IPS DF 4.7 (cell line): ENCODE data around the gene CSTA.
"Not testable (repeated sequence)": the region's sequence is repeated elsewhere in the genome, so short reads cannot be mapped to it uniquely, and the experiment has no call there.

Experiments
- DNase-seq: peaks from one replicate; pipeline ENCODE4 v3.0.0-alpha.2; 2013; ENCODE audit warnings: low spot score; ENCODE audit errors: extremely low read depth

CSTA gene

DNA sequence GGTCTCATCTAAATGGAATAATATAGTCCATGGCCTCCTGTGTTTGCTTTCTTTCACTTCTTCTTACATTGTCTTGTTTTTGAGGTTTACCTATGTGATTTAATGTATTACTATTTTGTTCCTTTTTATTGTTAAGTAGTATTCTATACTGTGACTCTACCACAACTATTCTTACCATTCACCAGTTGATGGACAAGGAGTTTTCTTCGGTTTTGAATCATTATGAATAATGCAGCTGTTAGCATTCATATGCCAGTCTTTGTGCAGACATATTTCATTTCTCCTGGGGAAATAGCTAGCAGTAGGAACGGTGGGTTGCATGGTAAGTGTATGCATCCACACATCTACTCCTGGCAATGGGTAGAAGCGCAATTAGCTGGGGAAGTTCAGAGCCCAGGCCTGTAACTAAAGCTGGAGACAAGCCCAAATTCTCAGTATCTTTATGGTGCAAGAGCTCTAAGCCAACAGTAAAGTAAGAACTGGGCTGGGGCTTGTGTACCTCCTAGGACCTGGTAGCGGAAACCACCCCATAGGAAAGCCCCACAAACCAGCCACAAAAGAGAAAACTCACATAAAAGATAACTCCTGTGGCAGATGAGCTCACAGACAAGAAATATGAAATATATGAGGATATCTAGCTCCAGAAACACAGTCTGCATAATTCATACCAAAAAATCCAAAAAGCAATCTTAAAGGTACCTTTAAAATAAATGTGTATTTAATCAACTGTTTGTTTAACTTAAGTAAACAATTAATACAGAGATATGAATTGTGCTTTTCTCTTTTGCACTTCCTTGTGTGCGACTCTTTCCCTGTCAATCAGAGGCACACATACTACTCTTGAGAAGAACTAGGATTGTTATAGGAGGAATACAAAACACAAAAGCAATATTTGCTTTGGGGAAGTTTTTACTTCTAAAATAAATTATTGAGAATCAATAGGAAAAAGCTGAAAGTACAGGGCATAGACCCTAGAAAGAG is 2.7 kb upstream of the CSTA start:
- no peak for DNase-seq

DNA sequence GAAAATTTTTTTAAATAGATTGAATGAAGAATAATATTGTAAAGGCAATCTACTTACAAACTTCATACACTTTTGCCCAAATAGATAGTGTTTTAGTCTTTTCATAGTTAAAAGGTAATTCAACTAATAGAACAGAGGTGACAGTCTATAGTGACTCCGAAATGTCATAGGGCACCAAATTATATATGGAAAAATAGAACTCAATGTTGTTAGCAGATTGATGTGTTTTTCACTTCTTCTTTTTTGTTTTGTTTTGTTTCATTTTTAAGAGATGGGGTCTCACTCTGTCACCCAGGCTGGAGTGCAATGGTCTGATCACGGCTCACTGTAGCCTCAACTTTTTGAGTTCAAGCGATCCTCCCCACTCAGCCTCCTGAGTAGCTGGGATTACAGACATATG is 721 bp downstream of the CSTA start:
- no peak for DNase-seq

DNA sequence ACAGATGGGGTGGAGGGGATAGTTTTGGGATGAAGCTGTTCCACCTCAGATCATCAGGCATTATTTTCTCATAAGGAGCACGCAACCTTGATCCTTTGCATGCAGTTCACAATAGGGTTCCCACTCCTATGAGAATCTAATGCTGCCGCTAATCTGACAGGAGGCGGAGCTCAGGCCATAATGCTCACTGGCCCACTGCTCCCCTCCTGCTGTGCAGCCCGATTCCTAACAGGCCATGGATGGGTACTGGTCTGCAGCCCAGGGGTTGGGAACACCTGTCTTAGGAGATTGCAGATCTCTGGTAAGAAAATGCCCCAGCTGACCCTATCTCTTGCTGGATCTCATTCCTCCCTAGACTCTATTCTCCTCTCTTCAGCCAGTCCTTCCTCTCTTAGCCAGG is 6.8 kb downstream of the CSTA start:
- no peak for DNase-seq

DNA sequence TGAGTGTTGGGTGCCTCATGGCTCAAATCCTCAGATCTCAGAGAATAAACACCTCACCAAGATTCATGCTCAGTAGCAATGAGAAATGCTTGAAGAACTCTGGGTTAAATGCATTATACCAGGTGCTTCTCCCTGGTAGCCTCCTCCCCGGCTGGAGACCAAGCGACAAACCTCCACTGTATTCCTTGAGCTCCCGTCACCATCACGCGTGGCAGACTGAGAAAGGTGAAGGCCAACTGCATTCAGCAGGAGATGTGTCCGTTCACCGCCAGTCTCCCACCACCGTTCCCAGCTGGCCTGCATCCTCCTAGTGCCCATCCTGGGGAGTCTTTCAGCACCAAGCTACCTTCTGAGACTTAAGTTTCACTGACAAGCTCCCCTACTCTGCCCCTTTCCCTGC is 7.5 kb downstream of the CSTA start:
- DNase-seq: no peak

DNA sequence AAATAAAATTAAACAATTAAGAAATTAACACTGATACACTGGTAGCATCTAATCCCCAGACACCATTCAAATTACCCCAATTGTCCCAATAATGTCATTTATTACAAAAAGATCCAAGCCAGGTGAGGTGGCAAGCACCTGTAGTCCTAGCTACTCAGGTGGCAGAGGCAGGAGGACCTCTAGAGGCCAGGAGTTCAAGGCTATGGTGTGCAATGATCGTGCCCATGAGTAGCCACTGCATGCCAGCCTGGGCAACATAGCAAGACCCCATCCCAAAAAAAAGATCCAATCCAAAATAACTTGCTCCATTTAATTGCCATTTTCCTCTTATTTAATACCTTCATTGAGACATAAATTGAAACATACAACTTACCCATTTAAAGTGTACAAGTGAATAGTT is 17.8 kb downstream of the CSTA start:
- DNase-seq: no peak

DNA sequence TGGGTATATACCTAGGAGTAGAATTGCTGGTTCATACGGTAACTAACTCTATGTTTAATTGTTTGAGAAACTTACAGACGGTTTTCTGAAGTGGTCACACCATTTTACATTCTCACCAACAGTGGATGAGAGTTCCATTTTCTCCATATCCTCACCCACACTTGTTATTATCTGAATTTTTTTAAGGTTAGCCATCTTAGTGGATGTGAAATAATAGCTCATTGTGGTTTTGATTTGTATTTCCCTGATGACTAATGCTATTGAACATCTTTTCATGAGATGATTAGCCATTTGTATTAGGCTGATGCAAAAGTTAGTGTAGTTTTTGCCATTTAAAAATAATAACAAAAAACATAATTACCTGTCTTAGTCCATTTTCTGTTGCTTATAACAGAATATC is 18.6 kb downstream of the CSTA start:
- no peak for DNase-seq

DNA sequence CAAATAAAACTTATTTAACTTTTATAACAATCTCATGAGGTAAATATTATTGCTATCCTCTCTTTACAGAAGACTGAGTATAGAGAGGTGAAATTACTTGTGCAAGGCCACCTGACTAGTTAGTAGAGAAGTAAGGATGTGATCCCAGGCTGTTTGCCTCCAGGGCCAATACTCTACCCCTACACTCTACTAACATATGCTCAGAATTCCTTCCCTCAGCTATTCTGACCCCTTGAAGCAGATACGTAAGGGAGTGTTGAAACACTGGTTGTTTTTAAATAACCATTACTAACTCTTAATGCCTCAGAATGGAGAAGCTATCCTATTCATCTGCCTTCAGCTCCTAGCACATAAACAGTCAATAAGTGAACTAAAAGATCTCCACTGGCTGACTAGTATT is 24.1 kb downstream of the CSTA start:
- no peak for DNase-seq

DNA sequence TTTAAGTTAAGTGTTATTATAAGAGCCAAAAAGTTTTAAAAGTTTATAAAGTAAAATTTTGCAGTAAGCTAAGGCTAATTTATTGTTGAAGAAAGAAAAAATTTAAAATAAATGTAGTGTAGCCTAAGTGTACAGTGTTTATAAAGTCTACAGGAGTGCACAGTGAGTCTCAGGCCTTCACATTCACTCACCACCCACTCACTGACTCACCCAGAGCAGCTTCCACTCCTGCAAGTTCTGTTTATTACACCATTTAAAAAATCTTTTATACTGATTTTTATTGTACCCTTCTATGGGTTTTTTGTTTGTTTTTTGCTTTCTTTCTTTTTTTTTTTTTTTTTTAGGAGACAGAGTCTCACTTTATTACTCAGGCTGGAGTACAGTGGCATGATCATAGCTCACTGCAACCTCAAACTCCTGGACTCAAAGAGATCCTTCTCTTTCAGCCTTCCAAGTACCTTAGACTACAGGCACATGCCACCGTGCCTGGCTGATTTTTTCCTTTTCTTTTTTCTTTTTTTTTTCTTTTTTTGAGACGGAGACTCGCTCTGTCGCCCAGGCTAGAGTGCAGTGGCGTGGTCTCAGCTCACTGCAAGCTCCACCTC is 25.9 kb downstream of the CSTA start:
- no peak for DNase-seq

DNA sequence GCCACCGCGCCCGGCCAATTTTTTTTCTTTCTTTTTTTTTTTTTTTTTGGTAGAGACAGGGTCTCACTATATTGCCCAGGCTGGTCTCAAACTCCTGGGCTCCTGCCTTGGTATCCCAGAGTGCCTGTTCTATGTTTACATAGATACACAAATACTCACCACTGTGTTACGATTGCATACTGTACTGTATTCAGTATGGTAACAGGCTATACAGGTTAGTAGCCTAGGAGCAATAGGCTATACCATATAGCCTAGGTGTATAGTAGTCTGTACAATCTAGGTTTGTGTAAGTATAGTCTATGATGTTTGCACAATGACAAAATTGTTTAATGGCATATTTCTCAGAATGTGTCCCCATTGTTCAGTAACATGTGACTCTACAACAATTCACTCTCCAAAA is 26.6 kb downstream of the CSTA start:
- DNase-seq: no peak

DNA sequence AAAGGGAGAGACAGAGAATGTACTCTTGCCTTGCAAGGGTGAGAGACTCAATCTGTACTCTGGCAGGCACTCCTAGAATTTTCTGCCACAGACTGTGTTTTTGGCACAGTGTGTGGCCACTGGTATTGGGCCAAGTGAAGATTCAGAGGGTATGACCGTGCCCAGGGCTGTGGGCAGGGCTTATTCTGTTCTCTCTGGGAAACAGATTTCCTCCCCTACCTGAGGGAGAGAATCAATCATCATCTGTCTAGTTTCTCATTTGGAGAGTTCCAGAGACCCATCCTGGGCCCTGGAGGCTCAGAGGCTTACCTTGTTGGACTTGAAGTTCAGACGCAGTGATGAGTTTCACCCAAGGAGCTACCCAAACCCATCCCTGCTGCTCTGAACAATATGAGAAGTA is 28.2 kb downstream of the CSTA start:
- DNase-seq: no peak

DNA sequence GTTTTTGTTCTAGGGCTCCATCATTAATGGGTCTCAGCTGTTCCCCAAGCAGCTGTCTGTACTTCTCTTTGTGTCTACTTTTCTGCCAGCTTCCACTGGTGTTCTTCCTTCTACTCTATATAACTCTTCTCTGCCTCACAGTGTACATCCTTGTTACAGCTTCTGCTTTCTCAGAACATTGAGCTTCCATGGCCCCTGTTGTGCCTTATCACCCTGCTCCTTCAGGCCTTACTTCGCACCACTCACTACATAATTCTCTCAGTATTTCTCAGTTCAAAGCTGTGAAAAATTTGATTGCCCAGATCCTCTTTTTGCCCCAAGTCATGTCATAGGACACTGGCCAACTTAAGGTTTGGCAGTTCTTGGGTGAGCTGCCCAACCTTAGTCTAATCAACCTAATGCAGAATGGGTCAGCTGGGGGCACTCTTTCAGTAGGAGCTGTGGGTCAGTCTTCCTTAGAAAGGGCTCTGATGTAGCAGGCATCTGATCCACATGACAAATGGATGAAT is 28.9 kb downstream of the CSTA start:
- no peak for DNase-seq

DNA sequence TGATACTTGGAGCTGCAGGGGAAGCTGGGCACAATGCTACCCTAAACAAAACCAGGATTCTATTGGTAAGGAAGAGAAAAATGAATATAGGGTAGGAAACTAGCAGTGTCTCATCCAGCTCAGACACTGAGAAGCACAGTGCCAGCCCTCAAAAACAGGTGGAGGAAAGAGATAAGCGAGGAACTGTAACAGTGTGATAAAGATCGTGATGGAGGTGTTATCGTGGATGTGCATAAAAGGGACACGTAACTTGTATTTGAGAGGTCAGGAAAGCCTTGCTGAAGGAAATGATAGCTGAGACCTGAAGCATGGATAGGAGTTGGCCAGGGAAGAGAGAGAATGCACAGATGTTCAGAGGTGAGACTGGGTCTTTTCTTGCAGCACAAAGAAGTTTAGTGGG is 30.6 kb downstream of the CSTA start:
- DNase-seq: no peak

DNA sequence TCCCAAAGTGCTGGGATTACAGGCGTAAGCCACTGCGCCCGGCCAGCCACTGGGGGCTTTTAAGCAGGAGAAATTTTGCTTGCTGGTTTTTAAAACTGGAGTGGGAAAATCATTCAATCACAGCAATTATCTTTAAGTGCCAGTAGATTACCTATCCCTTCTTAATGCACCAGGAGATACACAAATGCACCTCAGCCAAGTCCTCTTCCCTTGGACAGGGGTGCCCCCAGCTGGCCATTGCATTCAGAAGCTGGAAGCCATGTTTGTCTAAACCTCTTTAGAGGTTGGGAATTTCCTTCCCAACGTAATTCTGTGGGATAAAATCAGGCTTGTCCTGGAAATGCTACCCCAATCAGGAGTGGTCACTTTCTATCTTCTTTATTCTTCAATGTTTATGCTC is 31.4 kb downstream of the CSTA start:
- peak; percentile 3 for DNase-seq

DNA sequence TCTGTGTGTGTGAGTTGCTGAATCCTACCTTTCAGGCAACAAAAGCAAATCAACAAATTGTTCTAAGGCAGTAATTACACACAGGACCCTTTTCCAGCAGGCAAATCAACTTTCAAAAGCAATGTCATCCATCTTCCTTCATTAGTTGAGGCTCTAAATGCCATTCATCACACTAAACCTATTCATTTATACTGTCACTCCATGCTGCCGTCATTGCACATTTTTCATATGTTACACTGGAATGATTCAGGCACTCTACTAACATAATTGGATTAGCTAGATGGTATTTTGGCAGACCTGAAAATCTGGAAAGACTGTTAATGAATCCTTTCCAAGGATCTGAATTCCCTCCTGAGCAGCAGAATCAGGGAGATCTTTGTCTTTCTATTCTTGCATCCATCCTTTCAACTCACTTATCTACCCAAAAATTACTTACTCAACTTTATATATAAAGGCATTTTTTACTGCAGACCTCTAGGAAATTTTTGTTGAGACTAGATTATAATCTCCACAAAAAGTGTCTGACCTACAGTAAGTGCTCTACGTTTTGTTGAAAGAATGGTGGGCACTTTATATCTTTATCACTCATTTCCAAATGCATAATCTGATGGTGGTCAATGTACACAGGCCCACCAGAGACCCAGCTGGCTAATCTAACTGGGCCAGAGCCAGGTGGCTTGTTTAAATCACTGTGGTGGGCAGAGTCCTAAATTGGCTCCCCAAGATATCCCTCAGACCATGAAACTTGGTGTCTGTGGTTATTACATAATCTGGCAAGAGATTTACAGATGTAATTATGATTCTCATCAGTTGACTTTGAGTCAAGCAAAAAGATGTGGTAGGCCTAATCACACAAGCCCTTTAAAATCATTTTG is 33.0 kb downstream of the CSTA start:
- no peak for DNase-seq

DNA sequence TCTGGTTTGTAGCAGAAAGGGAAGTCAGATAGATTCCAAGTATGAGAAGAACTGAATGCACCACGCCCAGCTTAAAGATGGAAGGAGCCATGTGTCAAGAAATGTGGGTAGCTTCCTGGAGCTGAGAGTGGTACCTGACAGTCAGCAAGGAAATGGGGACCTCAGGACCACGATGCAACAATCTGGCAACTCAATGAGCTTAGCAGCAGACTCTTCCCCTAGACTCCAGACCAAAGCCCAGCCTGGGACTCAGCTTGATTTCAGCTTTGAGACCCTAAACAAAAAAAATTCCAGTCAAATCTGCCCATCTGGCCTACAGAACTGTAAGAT is 33.6 kb downstream of the CSTA start:
- DNase-seq: no peak

DNA sequence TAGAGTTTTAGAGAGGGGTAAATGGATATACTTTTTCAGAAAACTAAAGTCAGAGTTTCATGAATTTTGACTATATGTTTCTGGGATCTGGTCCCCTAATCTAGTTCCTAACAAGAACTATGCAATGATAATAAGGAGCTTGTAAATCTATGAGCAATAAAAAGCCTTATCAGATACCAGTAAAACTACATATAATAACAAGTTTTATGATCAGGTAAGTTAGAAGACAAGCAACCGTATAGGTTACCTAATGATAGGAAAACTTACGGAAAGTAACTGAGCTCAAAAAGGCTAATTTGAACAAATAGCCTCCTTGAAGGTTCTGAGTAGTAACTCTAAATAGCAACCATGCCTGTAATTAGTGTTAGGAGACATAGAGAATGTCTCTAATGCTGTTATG is 37.0 kb downstream of the CSTA start:
- no peak for DNase-seq

DNA sequence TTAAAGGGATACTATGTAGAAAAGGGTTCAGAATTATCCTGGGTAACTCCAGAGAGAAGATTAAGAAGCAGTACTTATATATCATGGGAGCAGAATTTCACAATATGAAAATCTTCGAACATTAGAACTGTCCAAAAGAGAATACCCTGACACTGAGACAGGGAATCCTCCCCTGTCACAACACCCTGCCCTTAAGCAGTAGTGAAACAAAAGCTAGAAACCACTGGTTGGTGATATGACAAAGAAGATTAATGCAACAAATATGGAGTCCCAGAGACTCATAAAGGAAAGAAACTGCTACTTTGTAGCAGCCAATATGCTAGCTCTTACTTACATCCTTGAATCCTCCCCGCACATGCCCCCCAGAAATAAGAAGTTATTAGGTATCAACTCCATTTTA is 39.4 kb downstream of the CSTA start:
- no peak for DNase-seq

DNA sequence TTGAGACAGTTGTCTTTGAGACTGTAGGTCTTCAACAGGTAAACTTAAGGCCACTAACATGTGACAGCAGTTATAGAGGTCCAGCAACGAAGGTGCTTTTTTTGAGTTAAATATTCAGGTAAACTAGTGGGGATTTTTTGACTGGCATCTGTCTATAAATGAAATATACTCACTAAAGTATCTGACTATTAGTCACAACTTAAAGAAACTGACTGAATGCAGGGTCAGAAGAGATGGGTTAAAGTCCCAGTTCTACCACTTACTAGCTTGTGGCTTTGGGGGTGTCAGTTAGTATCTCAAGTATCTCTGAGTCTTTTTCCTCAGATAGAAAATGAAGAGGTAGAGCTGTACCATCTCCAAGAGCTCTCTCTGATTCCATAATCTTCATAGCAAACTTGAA is 40.0 kb downstream of the CSTA start:
- no peak for DNase-seq

DNA sequence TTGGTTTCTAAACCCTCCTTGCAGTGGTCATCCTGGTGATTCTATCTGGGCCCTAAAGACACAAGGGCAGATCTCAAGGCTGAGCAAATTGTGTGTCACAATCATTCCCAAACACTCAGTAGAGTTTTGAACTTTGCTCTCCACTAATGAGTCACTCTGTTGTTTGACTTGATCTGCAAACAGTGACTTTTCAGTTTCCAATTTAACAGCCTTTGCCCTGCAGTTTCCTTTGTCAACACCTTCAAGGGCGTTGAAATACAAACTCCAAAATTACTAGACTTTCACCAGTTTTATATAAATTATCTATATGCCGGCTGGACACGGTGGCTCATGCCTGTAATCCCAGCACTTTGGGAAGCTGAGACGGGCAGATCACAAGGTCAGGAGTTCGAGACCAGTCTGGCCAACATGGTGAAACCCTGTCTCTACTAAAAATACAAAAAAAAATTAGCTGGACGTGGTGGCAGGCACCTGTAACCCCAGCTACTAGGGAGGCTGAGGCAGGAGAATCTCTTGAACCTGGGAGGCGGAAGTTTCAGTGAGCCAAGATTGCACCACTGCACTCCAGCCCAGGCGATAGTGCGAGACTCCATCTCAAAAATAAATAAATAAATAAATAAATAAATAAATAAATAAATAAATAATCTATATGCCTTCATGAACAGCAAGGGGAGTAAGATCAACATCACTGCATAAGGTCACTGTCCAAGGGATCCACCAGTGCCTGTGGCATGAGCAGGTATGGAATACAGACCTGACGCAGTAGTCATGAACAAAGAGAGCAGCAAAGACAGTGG is 40.7 kb downstream of the CSTA start:
- not testable (repeated sequence) for DNase-seq

DNA sequence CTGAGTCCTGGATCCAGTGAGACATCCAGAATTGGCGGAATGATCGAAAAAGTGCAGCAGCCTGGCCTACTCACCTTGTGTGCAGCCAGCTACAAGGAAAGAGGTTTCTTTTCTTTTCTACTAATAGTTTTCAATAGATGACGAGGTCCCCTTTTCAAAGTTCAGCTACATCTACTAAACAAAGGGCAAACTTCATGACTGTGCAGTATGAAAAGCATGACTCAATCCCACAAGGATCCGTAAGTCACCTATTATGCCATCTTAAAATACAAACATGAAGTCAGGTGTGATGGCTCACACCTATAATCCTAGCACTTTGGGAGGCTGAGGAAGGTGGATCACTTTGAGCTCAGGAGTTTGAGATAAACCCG is 41.3 kb downstream of the CSTA start:
- no peak for DNase-seq

DNA sequence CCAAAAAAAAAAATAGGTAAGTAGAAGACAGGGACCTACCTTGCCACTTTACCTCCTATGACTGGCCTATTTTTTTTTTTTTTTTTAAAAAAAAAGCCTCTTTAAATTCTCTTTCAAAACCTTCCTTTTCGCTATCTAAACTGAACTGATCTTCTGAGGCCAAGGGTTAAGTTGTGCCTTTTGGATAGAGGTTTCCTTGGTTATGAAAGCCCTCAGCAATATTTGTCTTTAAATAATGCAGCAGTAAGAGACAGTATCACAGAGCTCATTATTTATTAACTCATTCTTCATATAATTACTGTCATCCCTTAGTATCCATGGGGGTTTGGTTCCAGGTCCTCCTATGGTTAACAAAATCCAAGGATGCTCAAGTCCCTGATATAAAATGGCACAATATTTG is 49.0 kb downstream of the CSTA start:
- no peak for DNase-seq
